Activated CD4-positive, alpha-beta T cell treated with anti-CD3 and anti-CD28 coated beads for 24 hours (primary cell): Measurements from ENCODE around the gene POFUT1.
"Not testable (repeated sequence)": the region's sequence is repeated elsewhere in the genome, so short reads cannot be mapped to it uniquely, and the experiment has no call there.

Source experiments
- DNase-seq, 2 donors: peaks; one replicate each; pipeline ENCODE4 v3.0.0-alpha.2; 2020; ENCODE audit warnings: low read depth in 2 of 2

Gene POFUT1

GRCh38 chr20:32207626-32208498 is at the start of gene POFUT1, which contains the start of gene PLAGL2:
Gene POFUT1 (plus strand): TSS chr20:32207880. CDS start chr20:32207942, 62 bp downstream.
Gene PLAGL2 (minus strand): TSS chr20:32207743. CDS start chr20:32202178, 5,565 bp downstream.
- peak; percentile 85 to 87 for DNase-seq

- no peak for DNase-seq
Observed at GRCh38 chr20:32158351-32158750, 49.3 kb upstream of the POFUT1 start.

GRCh38 chr20:32158943-32159660 is 48.6 kb upstream of the POFUT1 start:
- no peak for DNase-seq

- DNase-seq, result no peak
Observed at GRCh38 chr20:32159766-32160221, 47.9 kb upstream of the POFUT1 start.

GRCh38 chr20:32160341-32160740 is 47.3 kb upstream of the POFUT1 start:
- DNase-seq, result no peak

- DNase-seq, result no peak
Observed at GRCh38 chr20:32162351-32162750, 45.3 kb upstream of the POFUT1 start.

GRCh38 chr20:32163951-32164350 is 43.7 kb upstream of the POFUT1 start:
- no peak for DNase-seq

- DNase-seq, result no peak
Observed at GRCh38 chr20:32164984-32165735, 42.5 kb upstream of the POFUT1 start.

- no peak for DNase-seq
Observed at GRCh38 chr20:32165836-32166545, 41.7 kb upstream of the POFUT1 start.

- DNase-seq, result no peak
Observed at GRCh38 chr20:32167552-32167951, 40.1 kb upstream of the POFUT1 start.

GRCh38 chr20:32168184-32168910 is 39.3 kb upstream of the POFUT1 start:
- no peak for DNase-seq

- DNase-seq, result not testable (repeated sequence)
Observed at GRCh38 chr20:32177696-32178095, 30.0 kb upstream of the POFUT1 start.

- no peak for DNase-seq
Observed at GRCh38 chr20:32179515-32179914, 28.2 kb upstream of the POFUT1 start.

GRCh38 chr20:32179934-32180333 is 27.7 kb upstream of the POFUT1 start:
- DNase-seq, result no peak

- no peak for DNase-seq
Observed at GRCh38 chr20:32181606-32182005, 26.1 kb upstream of the POFUT1 start.

GRCh38 chr20:32183947-32184635 is 23.6 kb upstream of the POFUT1 start:
- no peak for DNase-seq

- DNase-seq, result no peak
Observed at GRCh38 chr20:32184961-32185603, 22.6 kb upstream of the POFUT1 start.

GRCh38 chr20:32186506-32186905 is 21.2 kb upstream of the POFUT1 start:
- no peak for DNase-seq

- DNase-seq, result no peak
Observed at GRCh38 chr20:32188376-32189122, 19.1 kb upstream of the POFUT1 start.
